WTC11 (cell line): ENCODE data around the gene PRKN. TPM values are rescaled to one million over a fixed set of nuclear protein-coding genes. Genes with fewer than 3 reads are reported as not detected.

Source experiments
- ATAC-seq: fragments of 200-7000 bp; cut with Tn5 transposase; 2 replicates; pipeline ENCODE4 v1.10.0; 2021; ENCODE audit warnings: mild to moderate bottlenecking, moderate library complexity
- CTCF ChIA-PET: fragments of 300-600 bp; sonication (Branson Sonifier 250); formaldehyde crosslinking; loops from one replicate; lab custom pipeline; 2021; ENCODE audit warnings: antibody characterized with exemption; lab: Charles Lee
- POLR2A ChIA-PET: fragments of 350-600 bp; sonication (Branson Sonifier 250); formaldehyde crosslinking; loops from one replicate; lab custom pipeline; 2021; ENCODE audit warnings: antibody characterized with exemption; lab: Charles Lee
- DNase-seq: peaks from one replicate; pipeline ENCODE4 v3.0.0; 2021; ENCODE audit warnings: low spot score
- H3K27ac Mint-ChIP-seq: 2 replicates; pipeline ENCODE4 v1.8.0; 2021; ENCODE audit warnings: mixed read lengths
- H3K27me3 Mint-ChIP-seq: 2 replicates; pipeline ENCODE4 v1.8.0; 2021; ENCODE audit warnings: low read depth, mild to moderate bottlenecking, moderate library complexity, mixed read lengths
- H3K36me3 Mint-ChIP-seq: 2 replicates; pipeline ENCODE4 v1.8.0; 2021; ENCODE audit warnings: mixed read lengths
- H3K4me1 Mint-ChIP-seq: 2 replicates; pipeline ENCODE4 v1.8.0; 2022; ENCODE audit warnings: mixed read lengths
- H3K4me3 Mint-ChIP-seq: 2 replicates; pipeline ENCODE4 v1.8.0; 2021; ENCODE audit warnings: mild to moderate bottlenecking, moderate library complexity, mixed read lengths
- H3K9me3 Mint-ChIP-seq: 2 replicates; pipeline ENCODE4 v1.8.0; 2021; ENCODE audit warnings: mixed read lengths
- ATF3 ChIP-seq: sonication (generic); formaldehyde crosslinking; conservative IDR thresholded peaks from 2 replicates; pipeline ENCODE4 v1.8.1; 2022; ENCODE audit warnings: mild to moderate bottlenecking, missing genetic modification reagents
- CTCF ChIP-seq: fragments of 200-600 bp; IDR thresholded peaks from 2 replicates; pipeline ENCODE4 v1.8.0; 2022; ENCODE audit warnings: antibody characterized with exemption
- E2F1 ChIP-seq: sonication (generic); formaldehyde crosslinking; IDR thresholded peaks from 2 replicates; pipeline ENCODE4 v1.8.0; 2022; ENCODE audit warnings: mild to moderate bottlenecking, missing genetic modification reagents
- GABPB1 ChIP-seq: sonication (generic); formaldehyde crosslinking; IDR thresholded peaks from 2 replicates; pipeline ENCODE4 v1.8.1; 2023; ENCODE audit warnings: mild to moderate bottlenecking, missing genetic modification reagents
- GTF2I ChIP-seq: fragments of 250-450 bp; sonication (Bioruptor Pico); conservative IDR thresholded peaks from 2 replicates; pipeline ENCODE4 v1.4.0; 2021; ENCODE audit warnings: mild to moderate bottlenecking
- JAZF1 ChIP-seq: fragments of 250-450 bp; sonication (Bioruptor Pico); IDR thresholded peaks from 2 replicates; pipeline ENCODE4 v1.9.0; 2021; ENCODE audit warnings: moderate library complexity, mild to moderate bottlenecking, inconsistent platforms
- KAT7 ChIP-seq: sonication (generic); formaldehyde crosslinking; IDR thresholded peaks from 2 replicates; pipeline ENCODE4 v1.8.1; 2023; ENCODE audit warnings: missing genetic modification reagents, mild to moderate bottlenecking, borderline replicate concordance
- NR3C1 ChIP-seq: sonication (generic); formaldehyde crosslinking; conservative IDR thresholded peaks from 2 replicates; pipeline ENCODE4 v1.8.1; 2023; ENCODE audit warnings: low read depth, mild to moderate bottlenecking, missing genetic modification reagents
- PRDM15 ChIP-seq: sonication (generic); formaldehyde crosslinking; IDR thresholded peaks from 2 replicates; pipeline ENCODE4 v1.8.0; 2022; ENCODE audit warnings: missing genetic modification reagents
- SMAD4 ChIP-seq: sonication (generic); formaldehyde crosslinking; IDR thresholded peaks from 2 replicates; pipeline ENCODE4 v1.8.0; 2022; ENCODE audit warnings: mild to moderate bottlenecking, missing genetic modification reagents
- TCF7 ChIP-seq: sonication (generic); formaldehyde crosslinking; IDR thresholded peaks from 2 replicates; pipeline ENCODE4 v1.8.0; 2022; ENCODE audit warnings: mild to moderate bottlenecking, low read depth, missing genetic modification reagents, moderate library complexity
- TEAD4 ChIP-seq: sonication (generic); formaldehyde crosslinking; IDR thresholded peaks from 2 replicates; pipeline ENCODE4 v1.8.0; 2022; ENCODE audit warnings: mild to moderate bottlenecking, missing genetic modification reagents
- TP53 ChIP-seq: sonication (generic); formaldehyde crosslinking; IDR thresholded peaks from 2 replicates; pipeline ENCODE4 v1.8.1; 2023; ENCODE audit warnings: mild to moderate bottlenecking, missing genetic modification reagents
- ZNF232 ChIP-seq: sonication (generic); formaldehyde crosslinking; IDR thresholded peaks from 2 replicates; pipeline ENCODE4 v1.8.0; 2022; ENCODE audit warnings: mild to moderate bottlenecking, missing genetic modification reagents
- ZNF263 ChIP-seq: sonication (generic); formaldehyde crosslinking; IDR thresholded peaks from 2 replicates; pipeline ENCODE4 v1.8.1; 2022; ENCODE audit warnings: low read depth, mild to moderate bottlenecking, moderate library complexity, missing genetic modification reagents
- ZNF317 ChIP-seq: sonication (generic); formaldehyde crosslinking; IDR thresholded peaks from 2 replicates; pipeline ENCODE4 v1.8.1; 2023; ENCODE audit warnings: low read depth, mild to moderate bottlenecking, moderate library complexity, missing genetic modification reagents, borderline replicate concordance
- total RNA-seq: library from RNA; stranded (reverse); gene quantifications from 3 replicates; pipeline ENCODE4 v1.2.3, GENCODE V29; 2021

The PRKN gene
- total RNA-seq, 1 experiment from 2014 or later, result 0.59 TPM

GRCh38 chr6:161372422-161372793 is 1355.2 kb downstream of the PRKN start:
- DNase-seq (no peak), ATAC-seq (no peak)
- H3K36me3 Mint-ChIP-seq, result no peaks in the 10 kb centered on the region
- POLR2A ChIA-PET, result no interaction called here
- no peak overlapping the region for H3K4me3 Mint-ChIP-seq
- no peaks in the 10 kb centered on the region for H3K9me3 Mint-ChIP-seq
- CTCF ChIA-PET, result interaction anchor here (1.3 to 3.7 kb wide), 3 partner anchors 233 to 271 kb away, joined by 4 to 20 read pairs (median 5); no protein-coding TSS in a partner anchor
- no peak for TF ChIP-seq PRDM15 (CRISPR knock-in tag)
- no peak for TF ChIP-seq JAZF1 (CRISPR knock-in tag)
- TF ChIP-seq KAT7 (CRISPR knock-in tag), result no peak
- TF ChIP-seq ZNF232 (CRISPR knock-in tag), result no peak
- TF ChIP-seq ZNF317 (CRISPR knock-in tag), result no peak
- no peak for TF ChIP-seq E2F1 (CRISPR knock-in tag)
- no peak for TF ChIP-seq NR3C1 (CRISPR knock-in tag)
- no peak for TF ChIP-seq ZNF263
- TF ChIP-seq GTF2I (CRISPR knock-in tag), result no peak
- no peak for TF ChIP-seq TCF7 (CRISPR knock-in tag)
- TF ChIP-seq TEAD4 (CRISPR knock-in tag), result no peak
- peaks cover 4% of the 10 kb centered on the region for H3K4me1 Mint-ChIP-seq
- no peaks in the 10 kb centered on the region for H3K27me3 Mint-ChIP-seq
- H3K27ac Mint-ChIP-seq, result no peak overlapping the region

GRCh38 chr6:161370880-161371279 is 1356.7 kb downstream of the PRKN start:
- Mint-ChIP-seq H3K27me3 (no peaks in the 10 kb centered on the region), H3K4me1 (peaks cover 4% of the 10 kb centered on the region), H3K36me3 (no peaks in the 10 kb centered on the region), H3K4me3 (no peak overlapping the region), H3K27ac (0 out of 2 replicates have a peak overlapping the region, but pooled peaks have one; percentile 29), H3K9me3 (no peaks in the 10 kb centered on the region)
- CTCF ChIA-PET, result interaction anchor here (0.6 to 1.8 kb wide), 72 partner anchors 9 to 638 kb away, joined by 3 to 69 read pairs (median 5); partner anchors contain the start of gene AGPAT4
- POLR2A ChIA-PET, result interaction anchor here (0.7 to 1.0 kb wide), 4 partner anchors 13 to 486 kb away, joined by 3 to 5 read pairs (median 4); partner anchors contain the start of gene AGPAT4
- peak; percentile 78 for DNase-seq
- TF ChIP-seq GABPB1 (CRISPR knock-in tag) (no peak), ATF3 (CRISPR knock-in tag) (no peak), CTCF (peak; percentile 92)
- peak; percentile 73 for ATAC-seq

- no peak for TF ChIP-seq ATF3 (CRISPR knock-in tag)
- no peak for TF ChIP-seq TP53
- no peak for TF ChIP-seq SMAD4
- TF ChIP-seq, all 79 proteins: peak for 0
- Mint-ChIP-seq H3K9me3 (no peaks in the 10 kb centered on the region), H3K4me1 (no peaks in the 10 kb centered on the region), H3K27ac (no peak overlapping the region), H3K4me3 (no peak overlapping the region), H3K36me3 (no peaks in the 10 kb centered on the region), H3K27me3 (no peaks in the 10 kb centered on the region)
- no peak for ATAC-seq
- ChIA-PET CTCF (interaction anchor here (0.6 to 1.9 kb wide), 3 partner anchors 16 to 268 kb away, joined by 3 to 9 read pairs (median 3); no protein-coding TSS in a partner anchor), POLR2A (no interaction called here)
- no peak for DNase-seq
Observed at GRCh38 chr6:161369339-161369738, 1358.2 kb downstream of the PRKN start.
